ENCODE data around the gene GAL3ST2.
"Not testable (repeated sequence)": the region's sequence is repeated elsewhere in the genome, so short reads cannot be mapped to it uniquely, and the experiment has no call there.

Gene GAL3ST2

DNA sequence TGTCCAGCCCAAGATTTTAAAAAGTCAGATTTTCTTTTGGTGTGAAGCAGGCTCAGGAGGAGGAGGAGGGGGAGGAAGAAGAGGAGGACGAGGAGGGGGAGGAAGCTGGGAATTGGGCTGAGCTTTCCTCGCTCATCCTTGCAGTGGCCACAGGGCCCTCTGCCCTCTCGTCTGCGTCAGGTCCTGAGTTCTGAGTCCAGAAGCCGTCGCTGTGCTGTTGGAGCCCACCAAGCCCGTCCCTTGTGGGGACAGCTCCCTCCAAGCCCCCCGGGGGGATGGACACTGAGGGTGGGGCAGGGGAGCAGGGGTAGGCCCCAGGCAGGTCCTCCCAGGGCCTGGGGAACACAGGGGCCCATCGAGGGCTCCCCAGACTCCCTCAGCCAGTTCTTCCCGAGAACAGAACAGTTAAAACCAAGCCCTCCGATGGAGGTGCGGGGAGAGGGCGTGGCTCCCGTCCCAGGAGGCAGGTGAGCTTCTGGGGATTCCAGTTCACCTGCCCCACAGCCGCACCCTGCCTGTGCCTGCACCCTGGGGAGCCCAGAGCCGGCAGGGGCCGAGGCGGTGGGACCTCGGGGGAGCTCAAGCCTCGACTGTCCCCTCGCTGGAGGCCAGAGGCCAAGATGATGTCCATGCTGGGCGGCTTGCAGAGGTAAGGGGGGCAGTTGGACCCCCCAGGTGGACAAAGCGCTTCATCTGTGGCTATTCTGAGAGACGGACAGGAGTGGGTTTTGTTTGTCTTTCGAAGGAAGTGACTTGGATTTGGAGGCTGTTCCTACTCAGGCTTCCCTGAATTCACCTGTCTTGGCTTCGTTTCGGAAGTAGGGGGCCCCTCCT is at the start of gene GAL3ST2:
Gene GAL3ST2, plus strand, starts transcription at position 487 of the 834 bp plus-strand sequence. Its CDS starts 134 bp downstream, at position 621.
- no peak for DNase-seq (ENCODE audit: low spot score)

- no peak for DNase-seq (ENCODE audit: low spot score)
These were observed 48.6 kb upstream of the GAL3ST2 start for GRCh38 chr2:241728000-241728399.

GRCh38 chr2:241728627-241729026 is 48.0 kb upstream of the GAL3ST2 start:
- peak; percentile 86 for DNase-seq (ENCODE audit: low spot score)

DNA sequence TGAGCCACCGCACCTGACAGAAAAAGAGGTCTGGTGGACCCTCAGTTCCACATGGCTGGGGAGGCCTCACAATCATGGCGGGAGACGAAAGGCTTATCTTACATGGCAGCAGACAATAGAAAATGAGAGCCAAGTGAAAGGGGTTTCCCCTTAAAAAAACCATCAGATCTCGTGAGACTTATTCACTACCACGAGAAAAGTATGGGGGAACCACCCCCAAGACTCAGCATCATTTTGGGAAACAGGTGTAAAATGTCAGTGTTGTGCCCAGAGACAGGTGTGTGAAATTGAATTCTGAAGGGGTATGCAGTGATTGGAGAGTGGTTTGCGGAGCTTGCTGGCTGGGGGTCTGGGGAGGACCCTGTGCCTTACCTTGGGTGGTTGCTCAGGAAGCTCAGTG is 46.8 kb upstream of the GAL3ST2 start:
- DNase-seq (ENCODE audit: low spot score), result no peak

- no peak for DNase-seq (ENCODE audit: low spot score)
These were observed 45.8 kb upstream of the GAL3ST2 start for GRCh38 chr2:241730671-241731293.

DNA sequence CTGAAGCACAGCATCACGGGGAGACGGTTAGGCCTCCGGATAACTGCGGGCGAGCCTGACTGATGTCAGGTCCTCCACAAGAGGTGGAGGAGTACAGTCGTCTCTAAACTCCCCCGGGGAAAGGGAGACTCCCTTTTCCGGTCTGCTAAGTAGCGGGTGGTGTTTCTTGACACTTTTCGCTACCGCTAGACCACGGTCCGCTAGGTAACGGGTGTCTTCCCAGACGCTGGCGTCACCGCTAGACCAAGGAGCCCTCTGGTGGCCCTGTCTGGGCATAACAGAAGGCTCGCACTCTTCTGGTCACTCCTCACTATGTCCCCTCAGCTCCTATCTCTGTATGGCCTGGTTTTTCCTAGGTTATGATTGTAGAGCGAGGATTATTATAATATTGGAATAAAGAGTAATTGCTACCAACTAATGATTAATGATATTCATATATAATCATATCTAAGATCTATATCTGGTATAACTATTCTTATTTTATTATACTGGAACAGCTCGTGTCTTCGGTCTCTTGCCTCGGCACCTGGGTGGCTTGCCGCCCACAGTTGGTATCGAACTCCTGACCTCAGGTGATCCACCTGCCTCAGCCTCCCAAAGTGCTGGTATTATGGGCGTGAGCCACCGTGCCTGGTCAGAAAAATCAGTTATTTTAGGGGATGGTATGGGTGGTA is 44.0 kb upstream of the GAL3ST2 start:
- DNase-seq (ENCODE audit: low spot score), result peak; percentile 46

- no peak for DNase-seq (ENCODE audit: low spot score)
These were observed 43.0 kb upstream of the GAL3ST2 start for GRCh38 chr2:241733391-241734207.

- no peak for DNase-seq (ENCODE audit: low spot score)
These were observed 42.5 kb upstream of the GAL3ST2 start for GRCh38 chr2:241734208-241734466.

DNA sequence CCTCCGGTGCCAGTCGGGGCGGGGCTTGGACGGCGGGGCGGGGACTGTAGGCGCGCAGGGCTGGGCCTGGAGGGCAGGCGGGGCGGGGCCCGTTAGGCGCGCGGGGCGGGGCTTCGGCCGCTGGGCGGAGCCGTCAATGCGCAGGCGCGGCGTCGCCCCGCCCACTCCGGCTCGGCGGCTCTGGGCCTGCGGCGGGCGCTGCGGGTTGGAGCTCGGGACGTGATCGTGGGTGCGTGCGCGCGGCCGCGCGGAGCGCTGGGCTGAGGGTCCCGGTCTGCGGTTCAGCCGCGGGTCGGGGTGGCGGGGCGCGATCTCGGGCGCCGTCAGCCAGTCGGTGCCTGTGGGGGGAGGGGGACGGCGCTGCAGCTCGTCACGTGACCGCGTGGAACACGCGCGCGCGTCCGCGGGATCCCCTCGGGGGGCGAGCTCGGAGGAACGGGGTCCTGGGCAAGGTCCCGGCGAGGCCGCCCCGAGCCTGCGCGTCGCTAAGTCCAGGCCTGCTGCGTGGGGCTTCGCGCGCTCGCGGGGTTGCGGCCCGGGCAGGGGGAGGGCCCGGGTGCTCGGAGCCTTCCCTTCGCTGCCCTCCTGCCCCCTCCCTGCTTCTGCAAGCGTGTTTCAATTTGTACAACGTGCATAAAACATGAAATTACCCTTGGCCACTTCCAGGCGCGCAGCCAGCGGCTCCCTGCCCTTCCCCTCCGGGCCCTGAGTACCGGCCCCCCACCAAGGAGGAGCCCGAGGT is 42.0 kb upstream of the GAL3ST2 start, which contains the start of gene D2HGDH:
Gene D2HGDH, plus strand, starts transcription at position 164 of the 742 bp plus-strand sequence. CDS start 595 bp downstream, outside the sequence.
- DNase-seq (ENCODE audit: low spot score), result peak; percentile 94

- no peak for DNase-seq (ENCODE audit: low spot score)
These were observed 40.5 kb upstream of the GAL3ST2 start for GRCh38 chr2:241736111-241736510.

DNA sequence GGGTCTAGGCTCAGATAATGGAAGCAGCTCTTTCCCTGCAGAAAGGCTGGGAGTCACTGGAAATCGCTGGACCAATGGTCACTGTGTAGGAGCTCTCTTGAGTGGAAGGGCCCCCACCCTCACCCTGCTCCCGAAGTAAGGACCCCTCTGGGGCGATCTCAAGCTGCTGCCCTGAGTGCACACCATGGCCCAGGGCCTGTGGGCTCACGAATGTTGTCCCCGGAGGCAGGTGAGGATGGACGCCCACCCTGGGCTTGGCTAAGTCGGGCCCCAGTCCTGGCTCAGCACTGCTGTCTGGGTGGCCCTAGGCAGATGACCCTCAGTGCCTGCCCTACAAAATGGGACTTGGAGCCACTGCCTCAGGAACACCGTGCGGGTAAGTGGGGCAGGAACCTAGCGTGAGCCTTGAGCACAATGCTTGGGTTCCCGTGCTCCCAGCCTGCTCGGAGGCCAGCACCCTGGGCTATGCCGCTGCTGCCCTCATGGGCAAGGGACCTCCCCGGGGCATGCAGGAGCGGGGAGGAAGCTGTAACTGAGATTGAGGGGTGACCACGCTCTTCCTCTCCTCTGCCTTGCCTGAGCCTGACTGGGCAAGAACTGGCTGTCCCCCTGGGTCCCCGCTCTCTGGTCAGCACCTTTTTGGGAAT is 38.5 kb upstream of the GAL3ST2 start:
- DNase-seq (ENCODE audit: low spot score), result no peak

DNA sequence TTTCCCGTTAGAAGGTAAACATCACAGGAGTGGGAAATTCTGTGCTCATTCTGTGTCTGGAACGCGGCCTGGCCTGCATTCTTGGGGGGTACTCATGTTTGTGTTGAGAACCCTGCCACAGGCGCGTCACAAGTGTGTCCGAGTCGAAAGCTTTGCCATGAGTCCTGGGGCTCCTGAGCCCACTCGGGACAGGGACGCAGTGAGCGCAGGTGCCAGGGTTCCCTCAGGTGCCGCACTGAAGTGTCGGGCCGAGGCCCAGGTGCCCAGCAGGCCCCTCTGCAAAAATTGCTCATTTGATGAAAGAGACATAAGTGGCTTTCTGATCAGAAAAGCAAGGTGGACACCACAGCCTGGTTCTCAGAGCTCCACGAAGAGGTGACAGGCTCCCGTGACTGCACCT is 37.4 kb upstream of the GAL3ST2 start:
- DNase-seq (ENCODE audit: low spot score), result no peak

DNA sequence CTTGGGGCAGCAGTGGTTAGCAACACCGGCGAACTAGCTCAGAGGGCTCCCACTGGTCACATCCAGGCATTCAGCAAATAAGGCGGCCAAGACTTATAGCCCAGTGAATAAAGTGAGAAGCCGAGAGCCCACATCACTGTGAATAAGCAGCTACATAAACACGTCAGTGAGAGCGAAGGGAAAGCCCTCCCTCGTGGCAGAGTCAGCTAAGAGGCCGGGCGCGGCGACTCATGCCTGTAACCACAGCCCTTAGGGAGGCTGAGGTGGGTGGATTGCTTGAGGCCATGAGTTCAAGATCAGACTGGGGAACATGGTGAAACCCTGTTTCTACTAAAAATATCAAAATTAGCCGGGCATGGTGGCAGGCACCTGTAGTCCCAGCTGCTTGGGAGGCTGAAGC is 37.0 kb upstream of the GAL3ST2 start:
- no peak for DNase-seq (ENCODE audit: low spot score)

DNA sequence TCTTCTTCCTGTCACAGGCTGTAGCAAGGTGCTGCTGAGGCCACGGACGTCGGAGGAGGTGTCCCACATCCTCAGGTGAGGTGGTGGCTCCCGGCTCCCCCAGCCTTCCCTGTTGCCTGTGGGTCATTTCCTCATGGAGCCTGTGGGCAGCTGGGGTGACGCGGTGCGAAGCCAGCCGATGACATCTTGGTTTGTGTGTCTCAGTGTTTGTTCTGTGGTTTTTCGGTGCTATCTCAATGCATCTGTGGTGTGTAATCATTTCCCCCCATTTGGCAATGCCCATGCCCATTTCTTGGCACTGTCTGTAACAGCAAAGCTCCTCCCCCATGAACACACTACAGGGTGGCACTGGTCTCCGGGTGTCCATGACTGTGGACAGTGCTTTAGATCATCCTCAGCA is 35.6 kb upstream of the GAL3ST2 start:
- no peak for DNase-seq (ENCODE audit: low spot score)

DNA sequence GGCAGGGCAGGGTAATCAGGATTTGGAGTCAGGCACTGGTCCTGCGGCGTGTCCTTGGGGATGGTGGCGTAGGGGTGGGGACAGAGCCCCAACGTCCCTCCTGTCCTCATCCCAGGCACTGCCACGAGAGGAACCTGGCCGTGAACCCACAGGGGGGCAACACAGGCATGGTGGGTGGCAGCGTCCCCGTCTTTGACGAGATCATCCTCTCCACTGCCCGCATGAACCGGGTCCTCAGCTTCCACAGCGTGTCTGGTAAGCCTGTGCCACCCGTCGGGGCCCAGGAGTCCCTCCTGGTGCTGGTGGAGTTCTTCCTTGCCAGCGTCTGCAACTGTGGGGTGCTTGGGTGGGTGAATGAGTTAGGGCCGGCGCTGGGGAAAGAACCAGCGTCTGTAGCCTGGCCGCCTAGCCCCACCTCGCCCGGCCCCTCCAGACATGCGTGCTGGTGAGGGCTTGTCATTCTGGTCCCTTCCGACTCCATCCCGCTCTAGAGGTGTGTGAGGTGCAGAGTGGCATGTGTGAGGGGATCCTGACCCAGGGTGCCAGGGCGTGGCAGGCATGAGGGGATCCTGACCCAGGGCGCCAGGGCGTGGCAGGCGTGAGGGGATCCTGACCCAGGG is 34.2 kb upstream of the GAL3ST2 start:
- DNase-seq (ENCODE audit: low spot score), result no peak

GRCh38 chr2:241743008-241743407 is 33.6 kb upstream of the GAL3ST2 start:
- not testable (repeated sequence) for DNase-seq (ENCODE audit: low spot score)

GRCh38 chr2:241743620-241744019 is 33.0 kb upstream of the GAL3ST2 start:
- DNase-seq (ENCODE audit: low spot score), result no peak

GRCh38 chr2:241744028-241744754 is 32.4 kb upstream of the GAL3ST2 start:
- DNase-seq (ENCODE audit: low spot score), result no peak

GRCh38 chr2:241745276-241745675 is 31.3 kb upstream of the GAL3ST2 start:
- no peak for DNase-seq (ENCODE audit: low spot score)

GRCh38 chr2:241746084-241746483 is 30.5 kb upstream of the GAL3ST2 start:
- DNase-seq (ENCODE audit: low spot score), result no peak
